IPS-NIHi7 (cell line): ENCODE measurements around the gene PAQR7.
A peak's percentile ranks its signal among the peaks of the same experiment; 100 is the strongest.

Source experiments
- DNase-seq: peaks from one replicate; pipeline ENCODE4 v3.0.0; 2012; ENCODE audit warnings: mixed read lengths; ENCODE audit errors: extremely low spot score

The PAQR7 gene

DNA sequence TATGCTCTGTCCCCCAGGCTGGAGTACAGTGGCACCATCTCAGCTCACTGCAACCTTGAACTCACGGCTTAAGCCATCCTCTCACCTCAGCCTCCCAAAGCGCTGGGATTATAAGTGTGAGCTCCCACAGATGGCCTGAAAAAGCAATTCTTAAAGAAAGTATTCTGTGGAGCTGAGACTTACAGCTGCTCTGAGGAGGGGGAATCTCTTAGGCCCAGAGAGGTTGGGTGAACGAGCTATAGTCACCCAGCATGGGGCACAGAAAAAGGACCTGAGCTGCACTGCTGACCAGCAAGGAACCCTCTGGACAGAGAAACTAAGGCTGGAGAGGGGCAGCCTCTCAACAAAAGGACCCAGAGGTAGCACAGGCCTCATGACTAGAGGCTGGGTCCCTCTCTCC lies 1.3 kb downstream of the PAQR7 start:
- DNase-seq = no peak

DNA sequence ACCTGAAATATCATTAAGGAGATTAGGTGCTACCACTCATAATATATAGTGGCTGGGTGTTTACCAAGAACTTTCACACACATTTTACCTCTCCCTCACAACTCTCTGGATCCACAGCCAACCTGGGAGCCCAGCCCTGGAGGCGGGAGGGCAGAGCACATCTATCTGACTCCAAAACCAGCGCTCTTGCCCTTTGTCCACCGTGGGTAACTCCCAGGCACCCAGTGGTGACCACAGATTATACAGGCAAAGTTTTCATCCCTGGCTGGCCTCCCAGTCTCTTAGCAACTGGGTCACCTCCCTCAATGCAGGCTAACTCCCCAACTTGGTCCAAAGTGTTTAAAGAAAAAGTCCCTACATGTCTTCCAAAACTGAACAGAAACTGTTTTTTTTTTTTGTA lies 2.4 kb downstream of the PAQR7 start:
- DNase-seq = no peak

DNA sequence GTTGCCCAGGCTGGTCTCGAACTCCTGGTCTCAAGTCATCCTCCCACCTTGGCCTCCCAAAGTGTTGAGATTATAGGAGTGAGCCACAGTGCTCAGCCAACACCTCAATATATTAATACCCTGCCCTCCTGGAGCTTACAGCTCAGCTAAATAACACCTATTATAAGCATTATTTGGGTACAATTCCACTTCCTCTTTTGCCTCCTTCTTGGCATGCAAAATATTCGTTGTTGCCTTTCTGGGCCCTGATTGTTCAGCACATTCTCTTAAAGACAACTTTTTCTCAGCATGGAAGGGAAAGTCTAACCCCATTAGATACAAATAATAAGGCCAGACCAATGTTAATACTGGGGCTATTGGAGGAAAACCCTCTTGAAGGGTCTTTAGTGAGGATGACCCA lies 2.8 kb downstream of the PAQR7 start:
- DNase-seq = no peak

DNA sequence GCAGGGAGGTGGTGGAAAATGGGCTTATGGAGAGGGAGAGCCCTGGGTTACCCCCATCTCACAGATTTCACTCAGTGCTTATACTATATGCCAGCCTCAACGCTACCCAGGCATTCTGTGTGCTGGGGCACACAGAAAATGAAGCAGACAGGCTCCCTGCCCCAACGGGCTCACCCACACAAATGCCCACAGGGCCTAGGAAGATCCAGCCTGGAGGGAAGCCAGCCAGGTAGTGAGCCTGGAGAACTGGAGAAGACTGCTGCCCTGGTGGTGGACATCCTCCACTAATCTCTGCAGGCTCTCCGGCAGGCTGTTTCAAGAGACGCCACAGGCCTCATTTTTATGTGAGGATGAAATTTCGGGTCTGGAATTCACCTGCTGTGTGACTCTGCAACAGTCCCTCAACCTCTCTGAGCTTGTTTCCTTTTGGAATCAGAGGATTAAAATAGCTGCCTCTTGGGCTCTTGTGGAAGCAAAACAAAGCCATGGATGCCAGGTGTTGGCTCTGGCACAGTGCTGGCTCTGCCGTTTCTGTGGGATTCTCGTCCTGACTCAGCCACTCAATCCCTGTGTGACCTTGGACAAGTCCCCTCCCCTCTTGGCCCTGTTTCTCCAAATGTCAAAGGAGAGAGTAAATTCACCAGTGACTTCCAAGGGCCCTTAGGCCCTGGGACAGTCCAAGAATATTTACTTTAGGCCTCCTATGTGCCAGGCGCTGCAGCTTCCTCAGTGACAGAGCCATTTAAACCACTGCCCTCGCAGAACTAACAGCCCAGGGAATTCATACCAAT lies 3.6 kb downstream of the PAQR7 start:
- DNase-seq = no peak

DNA sequence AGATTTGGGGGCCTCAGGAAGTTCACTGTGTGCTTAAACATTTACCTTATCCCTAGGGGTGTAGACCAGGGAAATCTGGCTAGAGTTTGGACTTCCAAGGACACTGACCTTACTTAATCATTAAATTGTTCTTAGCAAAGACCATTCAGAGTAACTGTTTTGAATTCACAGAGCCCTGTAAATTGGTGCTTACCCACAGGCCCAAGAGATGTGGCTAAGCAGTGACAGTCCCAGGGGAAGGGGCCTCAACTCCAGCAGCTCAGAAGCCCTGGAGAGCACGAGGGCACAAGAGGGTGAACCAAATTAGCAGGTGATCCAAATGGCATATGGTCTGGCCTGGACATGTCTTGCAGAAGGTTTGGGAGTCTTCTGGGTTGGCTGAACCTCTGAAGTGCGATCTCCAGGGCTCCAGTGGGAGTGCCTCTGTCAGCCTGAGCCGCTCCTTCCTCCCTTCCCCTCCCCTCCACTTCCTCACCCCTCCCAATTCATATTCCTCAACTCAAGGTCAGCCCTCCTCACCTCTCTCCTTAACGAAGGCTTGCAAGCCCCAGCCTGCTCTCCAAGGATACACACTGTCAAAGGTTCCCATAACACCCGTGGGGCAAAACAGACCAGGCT lies 4.3 kb downstream of the PAQR7 start:
- no peak for DNase-seq

DNA sequence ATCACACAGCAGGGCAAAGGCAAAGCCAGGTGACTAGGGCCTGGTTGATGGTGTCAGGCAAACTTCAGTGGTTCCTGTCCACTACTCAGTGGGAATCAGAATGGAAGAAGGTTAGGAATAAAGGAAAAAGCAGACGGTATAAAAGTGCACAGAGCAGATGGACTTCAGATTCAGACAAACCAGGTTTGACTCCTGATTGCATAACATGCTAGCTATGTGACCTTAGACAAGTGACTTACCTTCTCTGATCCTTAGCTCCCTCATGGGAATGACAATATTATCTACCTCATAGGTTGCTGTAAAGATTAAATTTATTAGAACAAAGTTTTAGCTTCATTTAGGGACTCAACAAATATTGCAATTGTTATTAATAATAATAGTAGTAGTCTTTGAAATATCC lies 4.9 kb downstream of the PAQR7 start:
- DNase-seq = no peak

DNA sequence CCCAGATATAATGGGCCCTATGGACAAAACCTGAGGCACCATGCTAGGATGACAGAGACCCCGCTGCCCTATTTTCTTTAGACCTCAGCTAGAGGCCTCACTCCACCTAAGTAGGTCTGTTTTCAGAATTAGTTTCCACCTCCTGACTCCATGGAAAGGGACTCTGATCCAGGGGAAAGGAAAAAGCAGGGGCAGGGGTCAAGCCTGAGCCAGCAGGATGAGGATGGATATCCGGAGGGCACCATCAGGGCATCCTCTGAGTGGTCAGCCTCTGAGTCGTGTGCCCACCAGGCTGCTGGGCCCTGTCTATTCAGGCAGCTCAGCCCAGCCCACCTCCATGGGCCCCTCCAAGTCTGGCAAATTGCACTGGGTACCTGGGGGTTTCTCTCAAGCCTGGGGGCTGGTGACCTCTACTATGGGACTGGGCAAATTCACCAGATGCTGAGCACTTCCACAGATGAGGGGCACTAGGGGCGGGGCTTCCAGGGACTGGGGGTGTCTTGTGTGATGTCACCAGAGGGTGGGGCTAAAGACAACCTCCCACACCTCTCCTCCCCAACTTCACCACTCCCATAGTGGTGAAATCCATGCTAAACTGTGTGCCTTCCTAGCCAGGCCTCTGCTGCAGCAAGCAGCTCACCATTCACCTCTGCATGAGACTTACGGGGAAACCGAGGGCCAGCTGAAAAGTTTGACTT lies 5.5 kb downstream of the PAQR7 start:
- no peak for DNase-seq

DNA sequence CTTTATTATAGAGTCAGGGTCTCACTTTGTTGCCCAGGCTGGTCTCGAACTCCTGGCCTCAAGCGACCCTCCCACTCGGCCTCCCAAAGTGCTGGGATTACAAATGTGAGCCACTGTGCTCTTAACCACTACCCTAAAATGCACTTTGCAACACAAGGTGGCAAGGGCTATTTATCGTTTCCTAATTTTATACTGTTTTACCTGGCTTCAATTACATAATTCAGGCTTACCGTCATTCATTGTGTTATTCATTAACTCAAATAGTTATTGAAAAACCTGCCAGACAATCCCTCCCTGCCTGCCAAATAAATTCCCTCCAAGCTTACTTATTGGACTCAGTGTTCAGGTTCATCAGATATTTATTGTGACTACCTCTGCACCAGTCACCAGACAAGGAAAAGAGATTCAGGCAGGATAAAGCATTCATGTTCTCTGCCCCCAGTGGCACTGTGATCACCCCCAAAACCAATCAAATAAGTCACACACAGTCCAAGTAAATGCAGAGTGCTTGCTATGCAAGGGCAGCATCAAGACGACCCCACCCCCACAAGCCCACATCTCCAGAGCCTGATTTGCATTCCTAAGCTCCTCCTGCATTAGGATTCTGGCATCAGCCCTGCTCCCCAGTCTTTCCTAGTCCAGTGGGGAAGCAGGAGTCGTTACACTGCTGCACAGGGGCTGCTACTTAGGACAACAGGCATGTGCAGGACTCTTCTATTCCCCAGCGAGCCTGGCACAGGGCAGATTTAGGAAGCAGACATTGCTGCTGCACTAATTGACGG lies 8.1 kb downstream of the PAQR7 start:
- peak; percentile 35 for DNase-seq

DNA sequence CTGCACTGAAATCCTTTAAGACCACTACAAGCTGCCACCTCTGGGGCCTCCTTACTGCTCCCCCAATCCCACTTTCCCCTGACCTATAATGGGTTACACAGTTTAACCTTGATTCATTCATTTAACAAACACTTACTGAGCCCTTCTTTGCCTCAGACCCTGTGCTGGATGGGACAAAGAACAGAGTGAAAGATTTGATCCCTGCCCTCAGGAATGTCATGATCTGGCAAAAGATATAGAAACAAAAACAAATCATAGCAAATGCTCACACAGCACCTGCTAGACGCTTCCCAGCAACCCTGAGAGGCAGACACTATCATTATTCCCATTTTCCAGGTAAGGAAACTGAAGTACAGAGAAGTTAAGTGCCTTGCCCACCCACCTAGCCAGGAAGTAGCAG lies 9.2 kb downstream of the PAQR7 start:
- DNase-seq = no peak

DNA sequence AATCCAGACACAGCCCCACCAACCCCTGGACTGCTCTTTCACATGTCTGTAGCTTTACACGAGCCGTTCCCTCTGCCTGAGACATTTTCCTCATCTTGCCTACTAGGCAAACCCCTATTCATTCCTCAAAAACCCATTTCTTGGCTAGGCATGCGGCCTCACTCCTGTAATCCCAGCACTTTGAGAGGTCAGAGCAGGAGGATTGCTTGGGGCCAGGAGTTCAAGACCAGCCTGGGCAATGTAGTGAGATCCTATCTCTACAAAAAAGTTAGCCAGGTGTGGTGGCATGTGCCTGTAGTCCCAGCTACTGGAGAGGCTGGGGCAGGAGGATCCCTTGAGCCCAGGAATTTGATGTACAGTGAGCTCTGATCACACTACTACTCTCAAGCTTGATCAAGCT lies 11.1 kb downstream of the PAQR7 start:
- DNase-seq = no peak

DNA sequence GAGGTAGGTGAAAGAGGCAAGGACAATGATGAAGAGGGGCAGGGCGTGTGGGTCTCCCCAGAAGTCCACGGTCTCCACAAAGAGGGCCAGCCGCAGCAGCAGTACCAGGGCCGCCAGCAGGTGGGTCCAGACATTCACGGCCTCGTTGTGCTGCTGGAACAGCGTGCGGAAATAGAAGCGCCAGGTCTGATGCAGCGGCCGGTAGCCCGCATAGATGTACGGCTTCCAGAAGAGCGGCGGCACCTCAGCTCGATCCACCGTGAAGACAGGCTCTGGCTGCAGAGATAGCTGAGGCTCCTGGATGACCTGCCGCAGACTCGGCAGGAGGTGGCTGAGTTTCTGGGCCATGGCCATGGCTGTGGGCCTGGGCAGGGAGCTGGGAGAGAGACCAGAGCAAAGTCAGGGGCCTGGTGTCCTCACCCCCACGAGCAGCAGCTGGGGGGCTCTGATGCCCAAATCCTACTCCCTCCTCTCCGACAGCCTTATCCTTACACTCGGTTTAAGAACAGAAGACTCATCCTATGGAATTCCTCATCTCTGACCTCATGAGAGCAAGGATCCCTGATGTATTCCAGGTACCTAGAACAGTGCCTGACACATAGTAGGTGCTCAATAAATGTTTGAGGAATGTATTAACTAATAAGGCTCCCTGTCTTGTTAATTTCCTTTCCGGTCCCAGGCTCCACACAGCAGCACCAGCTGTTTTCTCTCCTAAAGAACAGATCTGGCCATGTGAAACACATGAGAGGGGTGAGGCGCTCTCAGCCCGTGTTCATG lies 11.8 kb downstream of the PAQR7 start:
- DNase-seq = no peak

DNA sequence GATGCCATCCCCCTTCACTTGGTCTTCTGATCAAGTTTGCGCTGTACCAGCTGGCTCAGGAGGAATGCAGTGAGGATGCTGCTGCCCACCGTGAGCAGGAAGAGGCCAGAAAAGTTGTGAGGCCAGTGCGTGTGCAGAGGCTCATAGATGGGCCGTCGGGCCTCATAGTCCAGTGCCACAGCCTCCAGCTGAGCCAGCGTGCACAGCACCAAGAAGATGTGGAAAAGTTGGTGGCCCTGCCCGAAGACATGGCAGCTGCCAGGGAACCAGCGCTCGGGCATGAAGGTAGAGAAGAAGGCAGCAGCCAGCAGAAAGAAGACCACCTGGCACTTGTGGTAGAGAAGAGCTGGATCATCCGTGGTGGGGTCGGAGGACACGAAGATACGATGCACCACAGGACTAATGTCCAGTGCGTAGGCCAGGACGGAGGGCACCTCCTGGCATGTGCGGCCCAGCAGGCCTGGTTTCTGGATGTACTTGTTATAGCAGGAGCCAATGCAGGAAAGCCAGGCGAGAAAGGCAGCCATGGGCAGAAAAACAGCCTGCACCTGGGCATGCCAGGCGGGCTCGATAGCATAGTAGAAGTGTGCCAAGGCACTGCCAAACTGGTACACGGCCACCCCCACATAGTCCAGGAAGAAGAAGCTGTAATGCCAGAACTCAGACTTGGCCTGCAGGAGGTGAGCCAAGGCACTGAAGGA lies 12.6 kb downstream of the PAQR7 start:
- no peak for DNase-seq

DNA sequence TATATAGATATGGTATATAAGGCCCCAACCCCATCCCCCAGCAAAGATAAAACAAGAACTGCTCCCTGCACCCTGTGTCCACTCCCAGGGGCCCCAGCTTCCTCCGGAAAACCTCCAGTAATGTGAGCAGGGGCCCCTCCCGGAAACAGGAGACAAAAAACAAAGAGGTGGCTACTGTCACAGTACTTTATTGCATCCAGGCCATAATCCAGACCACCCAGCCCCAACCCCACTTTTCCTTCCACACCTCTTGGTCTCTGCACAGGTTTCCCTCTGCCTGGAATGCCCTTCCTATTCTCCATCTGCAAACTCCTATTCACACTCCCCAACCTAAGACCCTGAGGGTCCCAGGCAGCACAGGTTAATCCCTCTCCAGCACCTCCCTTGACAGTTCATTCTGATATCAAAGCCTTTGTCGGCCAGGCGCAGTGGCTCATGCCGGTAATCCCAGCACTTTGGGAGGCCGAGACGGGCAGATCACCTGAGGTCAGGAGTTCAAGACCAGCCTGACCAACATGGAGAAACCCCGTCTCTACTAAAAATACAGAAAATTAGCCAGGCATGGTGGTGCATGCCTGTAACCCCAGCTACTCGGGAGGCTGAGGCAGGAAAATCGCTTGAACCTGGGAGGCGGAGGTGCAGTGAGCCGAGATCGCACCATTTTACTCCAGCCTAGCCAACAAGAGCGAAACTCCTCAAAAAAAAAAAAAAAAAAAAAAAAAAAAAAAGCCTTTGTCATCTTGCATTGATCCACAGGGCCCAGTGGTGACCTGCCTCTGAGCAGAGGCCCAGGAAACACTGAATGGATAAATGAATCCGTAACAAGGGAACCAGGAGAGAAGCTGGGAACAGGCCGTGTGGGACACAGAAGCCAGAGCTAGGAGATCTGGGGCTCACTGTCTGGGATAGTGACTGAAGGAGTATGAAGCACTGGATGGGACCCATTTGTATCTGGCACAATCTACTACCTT lies 13.9 kb downstream of the PAQR7 start:
- no peak for DNase-seq

DNA sequence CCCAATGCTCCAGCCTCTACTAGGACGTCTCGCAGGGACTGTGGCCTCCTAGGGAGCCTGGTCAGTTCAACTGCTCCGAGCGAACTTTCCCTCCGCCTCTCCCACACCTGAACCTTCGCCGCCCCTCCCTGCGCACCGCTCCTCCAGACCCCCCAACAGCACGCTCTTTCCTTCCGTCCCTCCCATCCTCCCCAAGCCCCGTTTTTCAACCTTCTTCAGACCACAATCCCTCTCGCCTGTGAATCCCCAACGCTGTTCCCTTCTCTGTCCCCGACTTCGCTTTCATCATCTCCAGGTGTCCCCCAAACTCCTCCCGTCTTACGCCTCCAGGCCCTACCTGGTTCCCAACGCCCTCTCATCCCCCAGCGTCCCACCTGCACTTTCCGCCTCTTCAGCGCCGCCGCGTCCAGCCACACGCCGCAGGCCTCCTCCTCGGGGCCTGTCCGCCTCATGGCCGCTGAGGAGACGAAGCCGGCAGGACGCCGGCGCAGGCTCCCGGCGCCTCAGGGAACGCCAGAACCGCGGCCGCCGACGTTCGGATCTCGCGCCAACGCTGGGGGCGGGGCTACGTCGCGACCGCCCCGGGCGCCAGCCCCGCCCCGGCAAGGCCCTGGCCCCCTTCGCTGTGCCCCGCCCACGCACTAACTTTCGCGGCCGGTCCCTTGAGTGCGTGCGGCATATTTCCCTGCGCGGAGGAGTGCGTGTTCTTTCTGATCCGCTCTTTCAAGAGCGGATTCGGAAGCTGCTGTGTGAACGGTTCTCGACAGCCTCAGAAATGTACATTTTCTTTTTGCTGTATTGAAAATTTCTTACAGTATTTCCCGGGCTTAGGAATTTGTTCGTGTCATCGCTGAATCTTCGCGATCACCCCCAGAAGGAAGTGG lies 16.4 kb downstream of the PAQR7 start, which contains the start of gene AUNIP:
AUNIP (minus strand) TSS at position 552 of the 884 bp plus-strand sequence; CDS start at position 452, 100 bp downstream.
- peak; percentile 98 for DNase-seq

DNA sequence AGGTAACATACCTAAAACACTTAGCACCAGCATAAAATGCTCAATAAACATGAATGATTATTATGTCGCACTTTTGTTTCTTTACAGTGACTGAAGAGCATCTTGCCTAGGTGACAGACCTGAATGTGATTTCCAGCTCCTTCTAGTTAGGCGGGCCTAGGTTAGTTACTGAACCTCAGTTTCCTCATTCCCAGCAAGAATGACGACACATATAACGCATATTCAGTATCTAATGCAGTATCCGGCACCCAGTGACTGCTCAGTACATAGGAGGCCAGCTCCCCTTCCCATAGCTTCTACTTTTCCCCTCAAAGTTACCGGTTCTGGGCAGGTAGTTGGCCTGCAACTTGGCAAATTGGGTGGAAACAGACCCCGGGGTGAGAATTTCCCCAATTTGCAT lies 17.0 kb downstream of the PAQR7 start:
- no peak for DNase-seq

DNA sequence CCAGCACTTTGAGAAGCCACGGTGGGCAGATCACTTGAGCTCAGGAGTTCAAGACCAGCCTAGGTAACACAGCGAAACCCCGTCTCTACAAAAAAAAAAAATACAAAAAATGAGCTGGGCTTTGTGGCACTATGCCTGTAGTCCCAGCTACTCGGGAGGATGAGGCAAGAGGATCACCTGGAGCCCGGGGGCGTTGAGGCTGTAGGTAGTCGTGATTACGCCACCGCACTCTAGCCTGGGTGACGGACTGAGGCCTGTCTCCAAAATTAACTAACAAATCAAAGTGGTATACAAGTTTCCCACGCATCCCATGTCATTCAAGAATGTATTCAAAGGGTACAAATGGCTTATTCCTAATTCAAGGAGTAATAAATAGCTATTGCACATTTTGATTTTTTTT lies 18.7 kb downstream of the PAQR7 start:
- no peak for DNase-seq

DNA sequence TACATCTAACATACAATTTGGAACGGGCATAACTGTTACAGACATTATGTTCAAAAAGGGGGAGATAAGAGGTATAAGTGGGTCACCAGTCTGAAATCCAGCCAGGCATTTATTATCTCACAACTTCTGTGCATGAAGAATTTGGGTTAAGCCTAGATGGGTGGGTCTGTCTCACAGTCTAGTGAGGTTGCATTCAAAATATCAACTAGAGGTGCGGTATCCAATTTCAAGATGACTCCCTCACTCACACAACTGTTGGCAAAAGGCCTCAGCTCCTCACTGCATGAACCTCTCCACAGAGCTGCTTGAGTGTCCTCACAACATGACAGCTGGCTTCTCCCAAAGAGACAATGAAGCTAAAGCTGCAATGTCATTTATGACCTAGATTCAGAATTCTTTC lies 21.0 kb downstream of the PAQR7 start:
- DNase-seq = no peak

DNA sequence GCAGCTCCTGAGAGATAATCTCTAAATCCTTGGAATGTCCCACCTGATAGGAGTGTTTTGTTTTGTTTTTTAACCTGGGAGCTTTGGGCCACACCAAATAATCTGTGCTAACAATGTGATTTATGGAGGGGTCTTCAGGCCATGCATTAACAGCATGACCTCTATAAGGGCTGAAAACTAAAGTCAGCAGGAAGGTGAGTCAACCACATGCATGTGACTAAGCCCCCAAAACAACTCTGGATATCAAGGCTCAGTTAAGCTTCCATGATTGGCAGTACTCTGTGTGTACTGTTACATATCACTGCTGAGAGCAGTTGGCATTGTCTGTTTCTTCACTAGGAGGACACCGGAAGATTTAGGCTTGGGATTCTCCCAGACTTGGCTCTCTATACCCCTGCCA lies 27.0 kb downstream of the PAQR7 start:
- no peak for DNase-seq

DNA sequence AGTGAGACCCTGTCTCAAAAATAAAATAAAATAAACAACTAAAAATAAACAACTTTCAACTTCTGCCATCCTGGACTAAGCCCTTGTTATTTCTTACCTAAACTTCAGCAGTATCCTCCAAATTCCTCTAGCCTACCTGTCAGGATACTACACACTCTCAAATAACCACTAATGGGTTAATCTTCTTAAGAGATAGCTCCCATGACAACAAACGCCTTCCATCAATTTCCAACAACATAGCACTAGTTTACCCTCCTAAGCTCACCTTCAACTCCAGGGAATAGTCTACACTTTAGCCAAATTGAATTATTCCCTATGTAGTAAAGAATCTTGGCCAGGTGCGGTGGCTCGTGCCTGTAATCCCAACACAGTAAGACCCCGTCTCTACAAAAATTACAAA lies 27.6 kb downstream of the PAQR7 start:
- DNase-seq = no peak
